Mesenchymal stem cell (in vitro differentiated cells and primary cell): ENCODE results near the gene TDRD10.
A peak's percentile ranks its signal among the peaks of the same experiment; 100 is the strongest.

ENCODE experiments used
- DNase-seq: peaks from one replicate; pipeline ENCODE4 v3.0.0-alpha.2; 2013
- H2AFZ ChIP-seq: one replicate; pipeline ENCODE4 v1.6.1; 2013; ENCODE audit warnings: low read depth, mild to moderate bottlenecking, control low read depth, inconsistent platforms, low read length, moderate library complexity
- H2AK5ac ChIP-seq: 2 replicates; pipeline ENCODE4 v1.6.1; 2013; ENCODE audit warnings: low read length, moderate library complexity, mild to moderate bottlenecking, inconsistent platforms; ENCODE audit not compliant: severe bottlenecking
- H2BK120ac ChIP-seq: one replicate; pipeline ENCODE4 v1.6.1; 2013; ENCODE audit warnings: low read depth, mild to moderate bottlenecking, inconsistent platforms, low read length, moderate library complexity
- H2BK12ac ChIP-seq, 2 experiments: one replicate each; pipeline ENCODE4 v1.6.1; 2013; ENCODE audit warnings: inconsistent platforms in 2 of 2, low read length in 2 of 2, mild to moderate bottlenecking in 2 of 2, moderate library complexity in 2 of 2, control low read depth in 1 of 2
- H2BK15ac ChIP-seq: one replicate; pipeline ENCODE4 v1.6.1; 2013; ENCODE audit warnings: mild to moderate bottlenecking, low read depth, inconsistent platforms; ENCODE audit not compliant: poor library complexity, severe bottlenecking
- H2BK5ac ChIP-seq: 2 replicates; pipeline ENCODE4 v1.6.1; 2013; ENCODE audit warnings: low read depth, mild to moderate bottlenecking, low read length, control low read depth, inconsistent platforms; ENCODE audit not compliant: poor library complexity, severe bottlenecking
- H3K14ac ChIP-seq, 2 experiments: one replicate each; pipeline ENCODE4 v1.6.1; 2013; ENCODE audit warnings: inconsistent platforms in 2 of 2, low read length in 2 of 2, control low read depth in 1 of 2, mild to moderate bottlenecking in 1 of 2, moderate library complexity in 1 of 2
- H3K18ac ChIP-seq, 2 experiments: one replicate each; pipeline ENCODE4 v1.6.1; 2013; ENCODE audit warnings: inconsistent platforms in 2 of 2, low read length in 2 of 2, control low read depth in 1 of 2, low read depth in 1 of 2, mild to moderate bottlenecking in 1 of 2
- H3K23ac ChIP-seq, 2 experiments: one replicate each; pipeline ENCODE4 v1.6.1; 2013; ENCODE audit warnings: inconsistent platforms in 2 of 2, low read length in 2 of 2, mild to moderate bottlenecking in 2 of 2, moderate library complexity in 2 of 2, control low read depth in 1 of 2
- H3K27ac ChIP-seq: 2 replicates; pipeline ENCODE4 v1.5.1; 2013; ENCODE audit warnings: mild to moderate bottlenecking, moderate library complexity, low read length, control low read depth, inconsistent platforms; ENCODE audit not compliant: poor library complexity, severe bottlenecking
- H3K27me3 ChIP-seq, 2 experiments: 2 replicates each; pipeline versions ENCODE4 v1.6.1 to v1.7.0; 2013; ENCODE audit warnings: low read length in 2 of 2, mild to moderate bottlenecking in 2 of 2, moderate library complexity in 2 of 2, control low read depth in 1 of 2, inconsistent platforms in 1 of 2; ENCODE audit not compliant: control insufficient read depth in 1 of 2, insufficient read depth in 1 of 2
- H3K36me3 ChIP-seq, 2 experiments: 2 replicates each; pipeline versions ENCODE4 v1.6.1 to v1.7.0; 2013; ENCODE audit warnings: low read length in 2 of 2, control low read depth in 1 of 2, inconsistent platforms in 1 of 2, low read depth in 1 of 2, mild to moderate bottlenecking in 1 of 2; ENCODE audit not compliant: insufficient read depth in 2 of 2, control insufficient read depth in 1 of 2
- H3K4ac ChIP-seq, 2 experiments: one replicate each; pipeline ENCODE4 v1.6.1; 2013; ENCODE audit warnings: inconsistent platforms in 2 of 2, low read length in 2 of 2, mild to moderate bottlenecking in 2 of 2, moderate library complexity in 2 of 2, control low read depth in 1 of 2, low read depth in 1 of 2
- H3K4me1 ChIP-seq: 2 replicates; pipeline ENCODE4 v1.6.1; 2013; ENCODE audit warnings: low read depth, low read length, control low read depth; ENCODE audit not compliant: control insufficient read depth, insufficient read depth
- H3K4me2 ChIP-seq: 2 replicates; pipeline ENCODE4 v1.6.1; 2013; ENCODE audit warnings: low read length, mild to moderate bottlenecking, inconsistent platforms; ENCODE audit not compliant: poor library complexity, severe bottlenecking
- H3K4me3 ChIP-seq, 2 experiments: 2 replicates each; pipeline versions ENCODE4 v1.5.1 to v1.7.0; 2013; ENCODE audit warnings: low read length in 2 of 2, mild to moderate bottlenecking in 2 of 2, control low read depth in 1 of 2, low read depth in 1 of 2; ENCODE audit not compliant: insufficient read depth in 1 of 2
- H3K79me1 ChIP-seq: replicated peaks from 2 replicates; pipeline ENCODE4 v1.6.1; 2013; ENCODE audit warnings: mild to moderate bottlenecking, control low read depth, low read length, inconsistent platforms; ENCODE audit not compliant: poor library complexity, severe bottlenecking
- H3K9ac ChIP-seq: 2 replicates; pipeline ENCODE4 v1.7.0; 2013; ENCODE audit warnings: mild to moderate bottlenecking, low read length, moderate library complexity
- H3K9me3 ChIP-seq: 2 replicates; pipeline ENCODE4 v1.7.0; 2013; ENCODE audit warnings: mild to moderate bottlenecking, low read length; ENCODE audit not compliant: control insufficient read depth
- H4K8ac ChIP-seq: one replicate; pipeline ENCODE4 v1.6.1; 2013; ENCODE audit warnings: inconsistent platforms, mild to moderate bottlenecking, low read length, moderate library complexity
- H4K91ac ChIP-seq: one replicate; pipeline ENCODE4 v1.6.1; 2013; ENCODE audit warnings: mild to moderate bottlenecking, low read length, inconsistent platforms
- WGBS: methylation state at CpG from one replicate; pipeline ENCODE4 v1.1.7; 2013; ENCODE audit warnings: mixed read lengths; 5-methylcytosine and 5-hydroxymethylcytosine counted together

Gene TDRD10

GRCh38 chr1:154479764-154480421 is 22.1 kb upstream of the TDRD10 start:
- H3K4me2 ChIP-seq, result no peak overlapping the region
- H3K9me3 ChIP-seq, result no peaks in the 10 kb centered on the region
- H2AK5ac ChIP-seq, result no peak overlapping the region
- no peaks in the 10 kb centered on the region for H3K27me3 ChIP-seq
- no peak overlapping the region for H2BK15ac ChIP-seq
- H4K8ac ChIP-seq, result no peak overlapping the region
- H3K36me3 ChIP-seq, result no peaks in the 10 kb centered on the region
- H3K18ac ChIP-seq, result no peak overlapping the region
- no peak overlapping the region for H3K27ac ChIP-seq
- no peak overlapping the region for H3K4ac ChIP-seq
- peak; percentile 90 for DNase-seq
- WGBS, result 40% methylated on average over 9 of the region's 9 CpGs
- H2AFZ ChIP-seq, result no peak overlapping the region
- H3K9ac ChIP-seq, result peak overlapping the region; percentile 73
- H3K14ac ChIP-seq, result no peak overlapping the region
- no peak overlapping the region for H4K91ac ChIP-seq
- H2BK5ac ChIP-seq, result no peak overlapping the region
- H3K23ac ChIP-seq, result no peak overlapping the region
- H3K4me1 ChIP-seq, result peaks cover 5% of the 10 kb centered on the region
- H2BK120ac ChIP-seq, result no peak overlapping the region
- peak overlapping the region in 1 of 2 experiments; percentile 6 for H2BK12ac ChIP-seq
- no peaks in the 10 kb centered on the region for H3K79me1 ChIP-seq
- H3K4me3 ChIP-seq, result no peak overlapping the region

- Histone ChIP-seq H3K23ac (no peak overlapping the region), H3K9ac (no peak overlapping the region), H3K4me2 (no peak overlapping the region), H2AK5ac (no peak overlapping the region), H3K36me3 (no peaks in the 10 kb centered on the region), H2BK15ac (no peak overlapping the region), H3K4ac (no peak overlapping the region), H2BK120ac (no peak overlapping the region), H2AFZ (no peak overlapping the region), H2BK5ac (no peak overlapping the region), H3K27me3 (no peaks in the 10 kb centered on the region), H3K18ac (no peak overlapping the region), H3K27ac (no peak overlapping the region), H3K9me3 (no peaks in the 10 kb centered on the region), H3K79me1 (no peaks in the 10 kb centered on the region), H3K4me3 (no peak overlapping the region), H3K14ac (no peak overlapping the region), H2BK12ac (no peak overlapping the region), H3K4me1 (peaks cover 2% of the 10 kb centered on the region), H4K8ac (no peak overlapping the region), H4K91ac (no peak overlapping the region)
- WGBS, result 0% methylated on average over 1 of the region's 1 CpG
- DNase-seq, result no peak
These were observed 21.0 kb upstream of the TDRD10 start for GRCh38 chr1:154481053-154481452.

- no peaks in the 10 kb centered on the region for H3K36me3 ChIP-seq
- H2BK5ac ChIP-seq, result no peak overlapping the region
- H2BK120ac ChIP-seq, result no peak overlapping the region
- H3K9ac ChIP-seq, result no peak overlapping the region
- no peaks in the 10 kb centered on the region for H3K9me3 ChIP-seq
- no peak overlapping the region for H3K27ac ChIP-seq
- peaks cover 4 to 7% of the 10 kb centered on the region in 2 experiments for H3K27me3 ChIP-seq
- H2BK12ac ChIP-seq, result no peak overlapping the region
- H4K8ac ChIP-seq, result no peak overlapping the region
- H3K4me1 ChIP-seq, result no peaks in the 10 kb centered on the region
- H2BK15ac ChIP-seq, result no peak overlapping the region
- H3K4me2 ChIP-seq, result no peak overlapping the region
- no peak overlapping the region for H4K91ac ChIP-seq
- H3K4me3 ChIP-seq, result no peak overlapping the region
- H3K18ac ChIP-seq, result no peak overlapping the region
- 77% methylated on average over 14 of the region's 14 CpGs for WGBS
- no peak overlapping the region for H2AK5ac ChIP-seq
- no peak overlapping the region for H3K23ac ChIP-seq
- no peak overlapping the region for H2AFZ ChIP-seq
- H3K4ac ChIP-seq, result no peak overlapping the region
- H3K79me1 ChIP-seq, result no peaks in the 10 kb centered on the region
- no peak overlapping the region for H3K14ac ChIP-seq
- DNase-seq, result peak; percentile 45
These were observed 17.8 kb upstream of the TDRD10 start for GRCh38 chr1:154483941-154484803.

GRCh38 chr1:154485106-154485505 is 16.9 kb upstream of the TDRD10 start:
- Histone ChIP-seq H2BK12ac (no peak overlapping the region), H4K8ac (no peak overlapping the region), H3K4me2 (no peak overlapping the region), H2BK5ac (no peak overlapping the region), H3K14ac (no peak overlapping the region), H3K23ac (no peak overlapping the region), H4K91ac (no peak overlapping the region), H3K4me1 (no peaks in the 10 kb centered on the region), H2BK120ac (no peak overlapping the region), H3K79me1 (no peaks in the 10 kb centered on the region), H3K27me3 (peaks cover 9 to 17% of the 10 kb centered on the region in 2 experiments), H2AK5ac (no peak overlapping the region), H3K18ac (no peak overlapping the region), H3K9me3 (no peaks in the 10 kb centered on the region), H3K4me3 (no peak overlapping the region), H3K4ac (no peak overlapping the region), H3K27ac (no peak overlapping the region), H2AFZ (no peak overlapping the region), H3K9ac (no peak overlapping the region), H2BK15ac (no peak overlapping the region), H3K36me3 (no peaks in the 10 kb centered on the region)
- DNase-seq, result no peak
- 79% methylated on average over 5 of the region's 5 CpGs for WGBS
